Left ventricle myocardium inferior (tissue), 1 donor: ENCODE results near the gene METTL26. TPM values are rescaled to one million over a fixed set of nuclear protein-coding genes. Genes with fewer than 3 reads are reported as not detected.
"Not testable (repeated sequence)": the region's sequence is repeated elsewhere in the genome, so short reads cannot be mapped to it uniquely, and the experiment has no call there.

ENCODE experiments used
- DNase-seq: peaks from one replicate; pipeline ENCODE4 v3.0.0-alpha.2; 2020
- H3K27ac ChIP-seq: fragments of 200-600 bp; replicated peaks from 2 replicates; pipeline ENCODE4 v1.8.0; 2021
- H3K27me3 ChIP-seq: fragments of 200-600 bp; 2 replicates; pipeline ENCODE4 v1.8.0; 2021; ENCODE audit warnings: low read depth
- H3K36me3 ChIP-seq: fragments of 200-600 bp; 2 replicates; pipeline ENCODE4 v1.8.0; 2021
- H3K4me1 ChIP-seq: fragments of 200-600 bp; 2 replicates; pipeline ENCODE4 v1.8.0; 2021
- H3K4me3 ChIP-seq: fragments of 200-600 bp; 2 replicates; pipeline ENCODE4 v1.8.0; 2021; ENCODE audit warnings: mild to moderate bottlenecking, moderate library complexity
- H3K9me3 ChIP-seq: fragments of 200-600 bp; replicated peaks from 2 replicates; pipeline ENCODE4 v1.8.0; 2021
- CTCF ChIP-seq: fragments of 200-600 bp; IDR thresholded peaks from 2 replicates; pipeline ENCODE4 v1.8.0; 2021; ENCODE audit warnings: antibody characterized with exemption, mild to moderate bottlenecking, borderline replicate concordance
- intact Hi-C: fragments of 100-400 bp; cut with micrococcal nuclease; formaldehyde crosslinking; loops from one replicate; pipeline ENCODE4 v1.11.0; 2022
- total RNA-seq: library from RNA; stranded (reverse); fragmentation: NEBNext Ultra II Directional; extraction: Animal tissue kit (Norgen Biotek cat#: 25700); gene quantifications from one replicate; pipeline ENCODE4 v1.2.1, GENCODE V29; 2021
- donor health status: DM: no; HTN: yes; CAD: no; lungs with severe emphysema.

The METTL26 gene
- total RNA-seq, 1 donor from 2014 or later = 49.2 TPM

- Histone ChIP-seq H3K27ac (no peak overlapping the region), H3K9me3 (peaks cover 6% of the 10 kb centered on the region), H3K4me1 (no peaks in the 10 kb centered on the region), H3K36me3 (no peaks in the 10 kb centered on the region), H3K4me3 (no peak overlapping the region), H3K27me3 (no peaks in the 10 kb centered on the region)
- TF ChIP-seq CTCF = no peak
- intact Hi-C loops = no loop called here
- no peak for DNase-seq
Observed at GRCh38 chr16:603933-604332, 32.2 kb downstream of the METTL26 start.

- H3K4me1 ChIP-seq = no peaks in the 10 kb centered on the region
- no peak overlapping the region for H3K27ac ChIP-seq
- peaks cover 6% of the 10 kb centered on the region for H3K9me3 ChIP-seq
- intact Hi-C loops = no loop called here
- DNase-seq = no peak
- H3K36me3 ChIP-seq = peaks cover 8% of the 10 kb centered on the region
- TF ChIP-seq CTCF = no peak
- no peak overlapping the region for H3K4me3 ChIP-seq
- H3K27me3 ChIP-seq = no peaks in the 10 kb centered on the region
Observed at GRCh38 chr16:600781-601180, 35.3 kb downstream of the METTL26 start.

GRCh38 chr16:598823-599739 is 37.0 kb downstream of the METTL26 start:
- TF ChIP-seq CTCF = no peak
- H3K9me3 ChIP-seq = no peaks in the 10 kb centered on the region
- no peaks in the 10 kb centered on the region for H3K27me3 ChIP-seq
- no peaks in the 10 kb centered on the region for H3K4me1 ChIP-seq
- intact Hi-C loops = no loop called here
- peaks cover 8% of the 10 kb centered on the region for H3K36me3 ChIP-seq
- no peak overlapping the region for H3K4me3 ChIP-seq
- no peak overlapping the region for H3K27ac ChIP-seq
- no peak for DNase-seq

GRCh38 chr16:597655-598054 is 38.5 kb downstream of the METTL26 start:
- H3K9me3 ChIP-seq, intact Hi-C loops, DNase-seq, H3K36me3 ChIP-seq, H3K27ac ChIP-seq, H3K4me1 ChIP-seq, H3K4me3 ChIP-seq, H3K27me3 ChIP-seq: not testable (repeated sequence)

- H3K4me3 ChIP-seq = no peak overlapping the region
- no peak overlapping the region for H3K27ac ChIP-seq
- peaks cover 18% of the 10 kb centered on the region for H3K4me1 ChIP-seq
- DNase-seq = no peak
- TF ChIP-seq CTCF = no peak
- peaks cover 8% of the 10 kb centered on the region for H3K36me3 ChIP-seq
- H3K27me3 ChIP-seq = no peaks in the 10 kb centered on the region
- no peaks in the 10 kb centered on the region for H3K9me3 ChIP-seq
- intact Hi-C loops = no loop called here
Observed at GRCh38 chr16:596736-597060, 39.4 kb downstream of the METTL26 start.

GRCh38 chr16:595942-596735 is 40.0 kb downstream of the METTL26 start:
- no peak for DNase-seq
- Histone ChIP-seq H3K4me1 (peaks cover 24% of the 10 kb centered on the region), H3K4me3 (no peak overlapping the region), H3K27me3 (no peaks in the 10 kb centered on the region), H3K36me3 (peaks cover 8% of the 10 kb centered on the region), H3K27ac (no peak overlapping the region), H3K9me3 (no peaks in the 10 kb centered on the region)
- intact Hi-C loops = no loop called here
- no peak for TF ChIP-seq CTCF
